Fibroblast of mammary gland (primary cell): ENCODE measurements around the gene CDH4.

Experiments used
- DNase-seq: peaks from one replicate; pipeline ENCODE4 v3.0.0-alpha.2; 2010; ENCODE audit warnings: low read depth
- H3K4me3 ChIP-seq: 2 replicates; pipeline ENCODE4 v1.5.1; 2011; ENCODE audit warnings: low read depth, mild to moderate bottlenecking, low read length, moderate library complexity; ENCODE audit not compliant: control insufficient read depth
- CTCF ChIP-seq: conservative IDR thresholded peaks from 2 replicates; pipeline ENCODE4 v1.5.1; 2011; ENCODE audit warnings: low read depth, low read length, inconsistent platforms; ENCODE audit not compliant: control insufficient read depth, insufficient read depth

The CDH4 gene

GRCh38 chr20:61354901-61355495 is 102.9 kb downstream of the CDH4 start:
- DNase-seq: peak; percentile 2
- H3K4me3 ChIP-seq: no peak overlapping the region
- no peak for TF ChIP-seq CTCF

GRCh38 chr20:61355585-61355984 is 103.5 kb downstream of the CDH4 start:
- TF ChIP-seq CTCF: no peak
- no peak for DNase-seq
- H3K4me3 ChIP-seq: no peak overlapping the region

- no peak overlapping the region for H3K4me3 ChIP-seq
- TF ChIP-seq CTCF: no peak
- DNase-seq: no peak
Measured at GRCh38 chr20:61356196-61356595, 104.1 kb downstream of the CDH4 start.

GRCh38 chr20:61357119-61357518 is 105.1 kb downstream of the CDH4 start:
- H3K4me3 ChIP-seq: no peak overlapping the region
- no peak for TF ChIP-seq CTCF
- no peak for DNase-seq

- no peak for TF ChIP-seq CTCF
- no peak for DNase-seq
- H3K4me3 ChIP-seq: no peak overlapping the region
Measured at GRCh38 chr20:61359254-61359653, 107.2 kb downstream of the CDH4 start.

GRCh38 chr20:61360296-61360695 is 108.2 kb downstream of the CDH4 start:
- no peak overlapping the region for H3K4me3 ChIP-seq
- DNase-seq: no peak
- no peak for TF ChIP-seq CTCF

GRCh38 chr20:61360940-61361339 is 108.9 kb downstream of the CDH4 start:
- TF ChIP-seq CTCF: no peak
- no peak overlapping the region for H3K4me3 ChIP-seq
- no peak for DNase-seq
